ENCODE measurements around the gene PTPN1. TPM values are rescaled to one million over a fixed set of nuclear protein-coding genes. Genes with fewer than 3 reads are reported as not detected.

The PTPN1 gene
- total and polyA plus RNA-seq, 2 experiments from 2014 or later: 16.9 to 26.4 TPM

DNA sequence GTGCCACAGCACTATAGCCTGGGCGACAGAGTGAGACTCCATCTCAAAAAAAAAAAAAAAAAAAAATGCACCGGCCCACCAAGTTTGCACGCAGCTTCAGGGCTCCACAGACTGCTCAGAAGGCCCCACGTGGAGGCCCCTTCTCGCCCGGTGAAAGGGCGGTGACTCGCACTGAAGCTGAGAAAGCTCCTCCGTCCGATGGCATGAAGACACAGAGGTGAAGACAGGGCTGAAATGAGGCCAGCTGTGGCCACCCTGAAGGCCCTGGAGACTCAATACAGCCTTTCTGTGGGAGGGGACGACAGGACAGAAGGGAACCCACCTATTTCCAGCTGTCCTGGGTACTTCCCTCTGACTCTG, 84.0 kb downstream of the PTPN1 start:
- H3K9me2 ChIP-seq (ENCODE audit: insufficient read depth): no peaks in the 10 kb centered on the region
- Mint-ChIP-seq H3K27me3 (ENCODE audit: insufficient read depth, low read depth, poor library complexity) (peaks cover 4% of the 10 kb centered on the region), H3K4me1 (peaks cover 11% of the 10 kb centered on the region), H3K4me3 (no peak overlapping the region), H3K27ac (no peak overlapping the region), H3K36me3 (ENCODE audit: low read depth) (no peaks in the 10 kb centered on the region), H3K9me3 (no peaks in the 10 kb centered on the region)
- no peak for TF ChIP-seq JUNB (IDR thresholded peaks at IDR 0.05; ENCODE audit: unreplicated experiment)
- no peak for TF ChIP-seq STAT1 (IDR thresholded peaks at IDR 0.05; ENCODE audit: unreplicated experiment)
- no peak for TF ChIP-seq ZNF114 (CRISPR knock-in tag; IDR thresholded peaks at IDR 0.05)
- no peak for TF ChIP-seq CREB1 (CRISPR knock-in tag; IDR thresholded peaks at IDR 0.05; ENCODE audit: low read depth)
- no peak for TF ChIP-seq EZH2phosphoT487 (IDR thresholded peaks at IDR 0.05; ENCODE audit: unreplicated experiment)
- TF ChIP-seq, protein P1, sequence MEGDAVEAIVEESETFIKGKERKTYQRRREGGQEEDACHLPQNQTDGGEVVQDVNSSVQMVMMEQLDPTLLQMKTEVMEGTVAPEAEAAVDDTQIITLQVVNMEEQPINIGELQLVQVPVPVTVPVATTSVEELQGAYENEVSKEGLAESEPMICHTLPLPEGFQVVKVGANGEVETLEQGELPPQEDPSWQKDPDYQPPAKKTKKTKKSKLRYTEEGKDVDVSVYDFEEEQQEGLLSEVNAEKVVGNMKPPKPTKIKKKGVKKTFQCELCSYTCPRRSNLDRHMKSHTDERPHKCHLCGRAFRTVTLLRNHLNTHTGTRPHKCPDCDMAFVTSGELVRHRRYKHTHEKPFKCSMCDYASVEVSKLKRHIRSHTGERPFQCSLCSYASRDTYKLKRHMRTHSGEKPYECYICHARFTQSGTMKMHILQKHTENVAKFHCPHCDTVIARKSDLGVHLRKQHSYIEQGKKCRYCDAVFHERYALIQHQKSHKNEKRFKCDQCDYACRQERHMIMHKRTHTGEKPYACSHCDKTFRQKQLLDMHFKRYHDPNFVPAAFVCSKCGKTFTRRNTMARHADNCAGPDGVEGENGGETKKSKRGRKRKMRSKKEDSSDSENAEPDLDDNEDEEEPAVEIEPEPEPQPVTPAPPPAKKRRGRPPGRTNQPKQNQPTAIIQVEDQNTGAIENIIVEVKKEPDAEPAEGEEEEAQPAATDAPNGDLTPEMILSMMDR (conservative IDR thresholded peaks at IDR 0.05; ENCODE audit: low read depth in 2 of 2): no peak
- TF ChIP-seq, protein P2, sequence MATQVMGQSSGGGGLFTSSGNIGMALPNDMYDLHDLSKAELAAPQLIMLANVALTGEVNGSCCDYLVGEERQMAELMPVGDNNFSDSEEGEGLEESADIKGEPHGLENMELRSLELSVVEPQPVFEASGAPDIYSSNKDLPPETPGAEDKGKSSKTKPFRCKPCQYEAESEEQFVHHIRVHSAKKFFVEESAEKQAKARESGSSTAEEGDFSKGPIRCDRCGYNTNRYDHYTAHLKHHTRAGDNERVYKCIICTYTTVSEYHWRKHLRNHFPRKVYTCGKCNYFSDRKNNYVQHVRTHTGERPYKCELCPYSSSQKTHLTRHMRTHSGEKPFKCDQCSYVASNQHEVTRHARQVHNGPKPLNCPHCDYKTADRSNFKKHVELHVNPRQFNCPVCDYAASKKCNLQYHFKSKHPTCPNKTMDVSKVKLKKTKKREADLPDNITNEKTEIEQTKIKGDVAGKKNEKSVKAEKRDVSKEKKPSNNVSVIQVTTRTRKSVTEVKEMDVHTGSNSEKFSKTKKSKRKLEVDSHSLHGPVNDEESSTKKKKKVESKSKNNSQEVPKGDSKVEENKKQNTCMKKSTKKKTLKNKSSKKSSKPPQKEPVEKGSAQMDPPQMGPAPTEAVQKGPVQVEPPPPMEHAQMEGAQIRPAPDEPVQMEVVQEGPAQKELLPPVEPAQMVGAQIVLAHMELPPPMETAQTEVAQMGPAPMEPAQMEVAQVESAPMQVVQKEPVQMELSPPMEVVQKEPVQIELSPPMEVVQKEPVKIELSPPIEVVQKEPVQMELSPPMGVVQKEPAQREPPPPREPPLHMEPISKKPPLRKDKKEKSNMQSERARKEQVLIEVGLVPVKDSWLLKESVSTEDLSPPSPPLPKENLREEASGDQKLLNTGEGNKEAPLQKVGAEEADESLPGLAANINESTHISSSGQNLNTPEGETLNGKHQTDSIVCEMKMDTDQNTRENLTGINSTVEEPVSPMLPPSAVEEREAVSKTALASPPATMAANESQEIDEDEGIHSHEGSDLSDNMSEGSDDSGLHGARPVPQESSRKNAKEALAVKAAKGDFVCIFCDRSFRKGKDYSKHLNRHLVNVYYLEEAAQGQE (IDR thresholded peaks at IDR 0.05; ENCODE audit: unreplicated experiment): no peak
- TF ChIP-seq POLR2AphosphoS5 (IDR thresholded peaks at IDR 0.05; ENCODE audit: low read depth): no peak
- TF ChIP-seq, protein P3, sequence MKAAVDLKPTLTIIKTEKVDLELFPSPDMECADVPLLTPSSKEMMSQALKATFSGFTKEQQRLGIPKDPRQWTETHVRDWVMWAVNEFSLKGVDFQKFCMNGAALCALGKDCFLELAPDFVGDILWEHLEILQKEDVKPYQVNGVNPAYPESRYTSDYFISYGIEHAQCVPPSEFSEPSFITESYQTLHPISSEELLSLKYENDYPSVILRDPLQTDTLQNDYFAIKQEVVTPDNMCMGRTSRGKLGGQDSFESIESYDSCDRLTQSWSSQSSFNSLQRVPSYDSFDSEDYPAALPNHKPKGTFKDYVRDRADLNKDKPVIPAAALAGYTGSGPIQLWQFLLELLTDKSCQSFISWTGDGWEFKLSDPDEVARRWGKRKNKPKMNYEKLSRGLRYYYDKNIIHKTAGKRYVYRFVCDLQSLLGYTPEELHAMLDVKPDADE (IDR thresholded peaks at IDR 0.05): no peak
- no peak for TF ChIP-seq NANOG (IDR thresholded peaks at IDR 0.05; ENCODE audit: borderline replicate concordance)
- no peak for TF ChIP-seq EZH2 (IDR thresholded peaks at IDR 0.05; ENCODE audit: low read depth, unreplicated experiment)
- TF ChIP-seq ZNF462 (CRISPR knock-in tag; IDR thresholded peaks at IDR 0.05): no peak
- no peak for TF ChIP-seq ZNF331 (CRISPR knock-in tag; IDR thresholded peaks at IDR 0.05; ENCODE audit: low read depth)
- H4K20me1 ChIP-seq (replicated peaks; ENCODE audit: insufficient read depth): no peaks in the 10 kb centered on the region; the same call in 1 of the 2 replicates
- no peak overlapping the region for H3K4me2 ChIP-seq
- no peak overlapping the region for H3K4me3 ChIP-seq
- H3K27ac ChIP-seq (ENCODE audit: low read depth): no peak overlapping the region
- no peaks in the 10 kb centered on the region for H3K79me2 ChIP-seq (replicated peaks; ENCODE audit: insufficient read depth)
- no peak overlapping the region for H2AFZ ChIP-seq
- no peak for ATAC-seq
- no peak for DNase-seq (ENCODE audit: low spot score)
- no peaks in the 10 kb centered on the region for H3F3A ChIP-seq (replicated peaks; ENCODE audit: low read depth)
- no peaks in the 10 kb centered on the region for H3K36me3 ChIP-seq (ENCODE audit: insufficient read depth)
- no peaks in the 10 kb centered on the region for H3K27me3 ChIP-seq (ENCODE audit: insufficient read depth)
- no peaks in the 10 kb centered on the region for H3K4me1 ChIP-seq (ENCODE audit: insufficient read depth)

All from GM23338 (cell line).